OCI-LY7 (cell line): ENCODE data around the gene AMIGO2.

Source experiments
- EZH2phosphoT487 ChIP-seq: fragments of 200-600 bp; sonication (generic); IDR thresholded peaks from 2 replicates; pipeline ENCODE4 v1.6.1; 2018; ENCODE audit warnings: low read depth, borderline replicate concordance, mild to moderate bottlenecking, mixed run types, antibody characterized with exemption, low read length, moderate library complexity, mixed read lengths
- TF ChIP-seq, protein P1 (sequence below): fragments of 200-600 bp; sonication (generic); conservative IDR thresholded peaks from 2 replicates; pipeline ENCODE4 v1.5.1; 2014; ENCODE audit warnings: mild to moderate bottlenecking, antibody characterized with exemption, low read length, moderate library complexity, mixed read lengths

GRCh38 chr12:47080725-47081502 is 1.2 kb upstream of the AMIGO2 start:
- TF ChIP-seq, protein P1, sequence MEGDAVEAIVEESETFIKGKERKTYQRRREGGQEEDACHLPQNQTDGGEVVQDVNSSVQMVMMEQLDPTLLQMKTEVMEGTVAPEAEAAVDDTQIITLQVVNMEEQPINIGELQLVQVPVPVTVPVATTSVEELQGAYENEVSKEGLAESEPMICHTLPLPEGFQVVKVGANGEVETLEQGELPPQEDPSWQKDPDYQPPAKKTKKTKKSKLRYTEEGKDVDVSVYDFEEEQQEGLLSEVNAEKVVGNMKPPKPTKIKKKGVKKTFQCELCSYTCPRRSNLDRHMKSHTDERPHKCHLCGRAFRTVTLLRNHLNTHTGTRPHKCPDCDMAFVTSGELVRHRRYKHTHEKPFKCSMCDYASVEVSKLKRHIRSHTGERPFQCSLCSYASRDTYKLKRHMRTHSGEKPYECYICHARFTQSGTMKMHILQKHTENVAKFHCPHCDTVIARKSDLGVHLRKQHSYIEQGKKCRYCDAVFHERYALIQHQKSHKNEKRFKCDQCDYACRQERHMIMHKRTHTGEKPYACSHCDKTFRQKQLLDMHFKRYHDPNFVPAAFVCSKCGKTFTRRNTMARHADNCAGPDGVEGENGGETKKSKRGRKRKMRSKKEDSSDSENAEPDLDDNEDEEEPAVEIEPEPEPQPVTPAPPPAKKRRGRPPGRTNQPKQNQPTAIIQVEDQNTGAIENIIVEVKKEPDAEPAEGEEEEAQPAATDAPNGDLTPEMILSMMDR: no peak
- no peak for TF ChIP-seq EZH2phosphoT487
